Retina (tissue), 1 donor: ENCODE measurements around the gene ERC2.
"Not testable (repeated sequence)": the region's sequence is repeated elsewhere in the genome, so short reads cannot be mapped to it uniquely, and the experiment has no call there.

Experiments
- DNase-seq: peaks from one replicate; pipeline ENCODE4 v3.0.0-alpha.2; 2016

Gene ERC2

DNA sequence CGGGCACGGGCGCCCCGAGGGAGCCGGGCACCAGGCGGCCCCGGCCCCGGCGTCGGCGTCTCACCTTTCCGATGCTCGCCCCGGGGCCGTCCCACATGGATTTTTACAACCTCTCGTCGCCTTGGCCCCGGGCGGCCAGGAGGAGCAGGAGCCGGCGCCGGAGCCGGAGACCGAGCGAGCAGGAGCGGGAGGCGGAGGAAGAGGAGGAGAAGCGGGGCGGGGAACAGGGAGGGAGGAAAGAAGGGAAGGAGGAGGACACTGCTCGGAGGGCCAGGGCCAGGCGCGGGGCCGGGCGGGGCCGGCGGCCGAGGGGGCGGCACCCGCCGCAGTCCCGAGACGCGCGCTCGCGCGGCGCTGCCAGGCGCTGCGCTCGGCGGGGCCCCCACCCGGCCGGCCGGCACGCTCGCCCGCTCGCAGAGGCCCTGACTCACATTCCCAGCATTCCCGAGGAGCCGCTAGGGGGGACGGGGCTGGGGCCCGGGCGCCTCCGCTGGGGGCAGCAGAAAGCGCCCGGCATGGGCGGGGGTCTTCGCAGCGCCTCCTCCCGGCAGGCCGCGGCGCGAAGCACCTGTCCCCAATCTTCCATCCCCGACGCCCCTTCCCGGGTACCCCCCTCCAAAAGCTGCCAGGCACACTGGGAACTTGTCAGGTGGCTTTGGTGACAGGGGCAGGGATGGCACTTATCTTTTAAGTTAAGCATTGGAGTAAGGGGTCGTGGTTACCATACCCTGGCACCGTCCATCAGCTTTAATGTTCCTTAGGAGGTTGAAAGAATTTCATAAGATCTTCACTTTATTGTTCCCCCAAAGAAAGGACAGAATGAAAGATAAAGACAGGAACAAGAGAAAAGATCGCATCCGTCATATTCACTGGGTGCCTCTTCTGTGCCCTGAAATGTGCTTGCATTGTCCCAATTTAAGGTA lies at the start of gene ERC2:
TSS of gene ERC2 (minus strand) at position 284 of the 923 bp plus-strand sequence.
- peak; percentile 83 for DNase-seq

DNA sequence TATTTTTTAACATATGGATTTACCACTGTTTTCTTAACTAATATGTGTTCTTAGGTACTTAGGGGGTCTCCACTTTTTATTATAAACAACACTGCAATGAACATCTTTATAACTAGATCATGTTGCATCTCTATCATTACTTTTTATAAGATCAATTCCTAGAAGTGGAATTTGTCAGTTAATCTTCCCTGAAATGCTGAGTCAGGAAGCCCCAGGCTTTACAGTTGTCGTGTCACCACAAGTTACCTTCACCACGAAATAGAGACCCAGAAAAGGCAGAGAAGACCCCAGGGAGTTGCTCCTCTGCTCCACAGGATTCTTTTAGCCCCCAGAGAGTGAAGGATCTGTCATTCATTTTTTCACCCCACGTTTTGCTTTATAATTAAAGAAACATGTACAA lies 34.5 kb upstream of the ERC2 start:
- DNase-seq, result no peak

DNA sequence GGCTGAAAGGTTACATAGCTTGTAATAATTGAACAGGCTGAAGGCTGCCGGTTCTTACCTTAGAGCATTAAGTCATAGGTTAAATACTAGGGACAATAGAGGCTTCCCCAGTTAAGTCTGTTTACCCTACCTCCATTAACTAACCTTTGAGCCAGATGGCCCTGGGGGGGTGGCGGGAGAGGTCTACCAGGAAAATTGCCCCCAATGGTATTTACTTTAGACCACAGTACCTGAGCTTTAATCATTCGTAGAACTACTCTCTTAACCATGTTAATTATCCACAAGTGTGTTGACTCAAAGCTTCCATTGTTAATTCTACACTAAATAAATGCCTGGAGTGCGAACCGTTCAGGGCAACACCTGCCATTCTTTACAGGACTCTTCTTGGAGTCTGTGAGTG lies 28.1 kb upstream of the ERC2 start:
- DNase-seq, result not testable (repeated sequence)

DNA sequence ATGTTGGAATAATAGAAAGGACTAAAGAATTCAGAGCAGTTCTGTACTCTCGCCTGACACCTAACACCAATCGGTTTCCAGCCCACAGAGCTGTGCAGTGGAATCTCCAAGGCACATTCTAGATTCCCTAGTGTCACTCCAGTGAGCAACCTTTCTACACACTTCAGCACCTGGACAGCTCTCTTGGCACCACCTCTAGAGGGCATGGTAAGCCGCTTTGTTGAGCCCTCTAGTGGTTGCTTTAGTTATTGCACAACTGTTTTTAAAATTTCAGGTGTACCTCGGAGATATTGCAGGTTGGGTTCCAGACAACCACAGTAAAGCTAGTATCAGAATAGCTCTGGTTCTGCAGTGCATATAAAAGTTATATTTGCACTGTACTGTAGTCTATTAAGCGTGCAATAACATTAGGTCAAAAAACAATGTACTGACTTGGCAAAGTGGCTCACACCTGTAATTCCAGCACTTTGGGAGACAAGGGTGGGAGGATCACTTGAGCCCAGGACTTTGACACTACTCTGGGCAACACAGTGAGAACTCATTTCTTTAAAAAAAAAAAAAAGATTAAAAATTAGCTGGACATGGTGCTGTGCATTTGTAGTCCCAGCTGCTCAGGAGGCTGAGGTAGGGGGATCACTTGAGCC lies 26.5 kb upstream of the ERC2 start:
- DNase-seq, result peak; percentile 61

DNA sequence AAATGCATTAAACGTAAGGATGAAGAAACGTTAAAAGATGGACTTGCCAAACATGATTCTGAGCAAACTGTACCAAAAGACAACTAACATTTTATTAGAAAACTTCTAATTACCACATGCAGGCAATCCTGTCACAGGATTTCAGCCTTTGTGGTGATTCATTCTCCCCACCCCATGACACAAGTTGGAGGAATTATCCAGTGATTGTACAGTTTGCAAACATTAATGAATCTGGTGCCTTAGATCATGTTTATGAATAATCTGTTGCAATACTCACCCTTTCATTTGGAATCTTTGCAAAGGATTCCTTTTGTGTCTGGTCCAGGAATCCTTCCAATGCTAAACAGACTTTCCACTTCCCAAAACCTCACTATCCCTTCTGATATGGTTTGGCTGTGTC lies 23.3 kb upstream of the ERC2 start:
- DNase-seq, result no peak

DNA sequence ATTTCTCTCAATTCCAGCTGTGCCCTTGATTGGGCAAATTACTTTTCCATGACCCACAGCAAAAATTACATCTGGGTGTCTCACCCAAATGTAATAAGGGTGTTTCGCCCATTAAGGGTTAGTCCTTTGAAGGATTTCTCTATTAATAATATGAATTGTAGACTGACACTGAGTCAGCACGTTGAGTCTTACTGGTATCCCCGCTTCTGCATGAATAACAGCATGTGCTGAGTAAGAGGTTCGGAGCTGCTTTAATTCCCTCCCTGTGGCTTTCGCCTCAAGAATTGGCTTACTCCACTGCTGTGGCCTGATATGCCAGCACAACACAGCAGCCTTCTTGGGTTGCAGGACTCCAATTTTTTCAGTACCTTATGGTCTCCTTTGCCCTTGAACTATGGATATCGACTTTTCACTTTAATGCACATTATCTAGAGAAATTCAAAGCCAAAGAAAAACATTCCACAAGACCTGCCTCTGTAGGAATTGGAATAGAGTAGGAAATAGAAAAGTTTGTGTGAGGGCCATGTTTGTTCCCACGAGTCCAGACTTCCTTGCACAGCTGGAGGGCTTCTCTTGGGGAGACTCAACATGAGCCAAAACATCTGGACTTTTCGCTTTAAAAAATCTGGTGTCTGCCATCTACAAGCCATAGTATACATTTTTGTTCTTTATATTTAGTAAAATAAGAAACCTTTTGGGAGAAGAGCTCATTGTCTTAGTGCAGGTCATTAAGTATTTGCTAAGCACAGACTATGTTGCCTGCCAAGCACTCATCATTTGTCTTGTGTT lies 20.7 kb upstream of the ERC2 start:
- no peak for DNase-seq

DNA sequence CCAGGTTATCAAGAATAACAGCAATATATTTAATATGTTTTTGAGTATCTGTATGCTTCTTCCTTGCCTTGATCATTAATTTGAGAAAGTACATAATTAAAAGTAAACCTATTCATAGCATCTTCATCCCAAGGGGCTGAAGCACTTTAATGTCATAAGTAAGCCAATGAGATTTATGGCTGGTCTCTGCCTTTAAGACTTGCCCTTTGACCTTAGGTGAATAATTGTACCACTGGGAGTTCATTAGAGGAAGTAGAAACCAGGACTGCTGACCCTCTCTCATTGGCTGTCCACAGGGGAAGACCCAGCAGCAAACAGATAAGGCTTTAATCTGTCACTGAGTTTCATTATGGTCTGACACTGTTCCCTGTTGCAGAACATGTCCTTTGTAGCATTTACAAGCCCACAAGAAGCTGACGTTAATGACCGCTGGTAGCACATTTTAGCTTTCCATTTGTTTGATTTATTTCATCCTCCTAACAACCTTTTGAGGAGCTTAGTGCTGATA lies 16.3 kb upstream of the ERC2 start:
- DNase-seq, result no peak

DNA sequence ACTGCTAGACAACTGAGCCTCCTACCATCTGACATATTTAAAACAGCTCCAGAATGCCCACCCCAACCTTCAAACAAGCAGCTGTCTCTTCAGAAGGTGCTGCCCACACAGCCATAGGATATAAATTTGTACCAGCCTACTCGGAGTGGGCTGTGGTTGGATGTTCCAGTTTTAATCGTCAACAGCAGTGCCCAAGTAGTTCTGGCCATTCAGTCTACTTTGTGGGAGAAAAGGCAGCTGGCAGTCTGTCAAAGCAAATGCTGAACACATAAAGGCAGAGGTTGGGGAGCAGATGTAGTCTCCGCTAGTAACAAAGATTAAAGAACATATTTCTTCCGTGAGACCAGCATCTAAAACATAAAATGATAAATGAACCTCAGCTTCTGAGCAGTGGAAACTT lies 15.9 kb upstream of the ERC2 start:
- DNase-seq, result no peak

DNA sequence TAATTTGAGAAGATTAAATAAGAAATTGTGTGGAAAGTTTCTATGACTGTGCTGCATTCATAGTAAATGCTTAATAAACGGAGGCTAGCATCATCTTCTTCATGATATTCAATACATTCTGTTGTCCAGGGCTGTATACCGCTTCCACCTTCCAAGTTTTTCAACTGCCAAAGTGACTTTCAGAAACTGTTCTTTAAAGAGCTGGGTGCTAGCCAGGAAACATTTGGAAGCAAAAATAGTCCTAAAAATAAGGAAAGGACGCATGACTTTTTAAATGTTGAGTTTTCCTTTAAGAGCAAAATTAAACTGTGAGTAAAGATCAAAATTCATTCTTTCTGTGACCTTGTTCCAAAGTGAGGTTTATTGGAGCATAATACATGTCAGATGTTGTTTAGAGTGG lies 9.4 kb upstream of the ERC2 start:
- no peak for DNase-seq

DNA sequence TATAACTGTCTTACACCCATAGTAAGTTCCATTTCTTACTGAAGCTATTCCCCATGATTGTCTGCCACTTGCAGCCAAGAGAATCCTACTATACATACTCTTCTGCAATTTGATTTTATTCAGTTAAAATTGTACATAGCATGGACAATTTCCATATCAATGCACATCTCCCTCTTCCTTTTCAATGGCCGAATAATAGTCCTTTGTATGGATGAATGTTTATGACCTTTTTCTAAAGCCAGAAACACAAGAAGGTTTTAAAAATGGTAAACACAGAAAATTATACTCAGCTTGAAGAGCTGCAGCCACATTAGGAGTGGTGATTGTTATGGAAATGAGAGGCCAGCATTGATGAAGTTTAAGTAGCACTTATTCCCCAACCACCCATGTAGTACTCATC lies 8.5 kb upstream of the ERC2 start:
- DNase-seq, result no peak

DNA sequence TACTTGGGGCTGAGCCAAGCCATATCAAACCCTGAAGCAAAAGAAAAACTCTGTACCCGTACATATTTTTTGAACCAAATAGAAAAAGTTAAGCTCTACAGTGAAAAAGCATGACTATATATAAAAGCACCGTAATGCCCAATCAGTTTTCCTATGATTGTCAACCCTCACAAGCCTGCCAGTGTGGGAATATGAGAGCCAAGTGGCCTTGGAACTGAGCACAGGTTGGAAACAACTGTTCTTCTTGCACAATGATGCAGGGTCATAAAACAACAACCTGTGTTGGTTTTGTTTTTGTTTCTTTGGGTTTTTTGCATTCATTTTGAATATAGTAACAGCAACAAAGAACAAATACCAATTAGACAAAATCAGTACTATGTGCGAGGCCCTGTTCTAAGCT lies 3.5 kb upstream of the ERC2 start:
- DNase-seq, result no peak

DNA sequence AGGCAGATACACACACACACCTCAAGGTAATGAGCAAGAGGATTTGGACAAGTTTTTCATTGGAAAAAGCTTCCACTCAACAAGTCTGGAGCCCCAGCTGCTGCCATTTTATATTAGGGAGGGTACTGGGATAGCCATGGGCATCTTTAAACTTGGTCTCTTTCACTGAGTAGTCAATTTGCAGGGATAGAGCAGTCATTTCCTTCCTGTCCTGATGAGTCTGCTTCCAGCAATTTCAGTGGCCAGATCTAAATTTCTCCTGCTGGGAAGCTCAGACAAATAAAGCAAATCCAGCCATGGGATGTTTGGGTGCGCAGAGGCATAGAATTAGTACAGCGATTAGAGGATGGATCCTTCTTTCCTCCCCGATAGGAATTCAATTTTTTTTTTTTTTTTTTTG lies 874 bp upstream of the ERC2 start:
- DNase-seq, result no peak

DNA sequence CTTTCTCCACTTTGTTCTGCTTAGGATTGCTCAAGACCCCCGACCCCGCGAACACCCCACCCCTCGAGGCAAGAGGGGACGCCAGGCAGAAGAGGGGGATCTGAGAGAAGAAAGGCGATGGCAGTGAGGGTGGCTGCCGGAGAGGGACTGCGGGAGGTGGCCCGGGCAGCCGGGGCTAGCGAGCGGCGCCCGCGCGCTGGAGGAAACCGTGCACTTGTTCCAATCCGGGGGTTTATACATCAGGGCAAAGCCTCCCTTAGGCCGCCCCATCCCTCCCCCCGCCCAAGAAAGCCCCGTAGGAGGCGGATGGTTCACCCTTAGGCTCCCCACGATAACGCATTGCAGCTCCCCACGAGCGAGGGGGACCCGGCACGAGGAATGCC lies 475 bp downstream of the ERC2 start:
- DNase-seq, result no peak

DNA sequence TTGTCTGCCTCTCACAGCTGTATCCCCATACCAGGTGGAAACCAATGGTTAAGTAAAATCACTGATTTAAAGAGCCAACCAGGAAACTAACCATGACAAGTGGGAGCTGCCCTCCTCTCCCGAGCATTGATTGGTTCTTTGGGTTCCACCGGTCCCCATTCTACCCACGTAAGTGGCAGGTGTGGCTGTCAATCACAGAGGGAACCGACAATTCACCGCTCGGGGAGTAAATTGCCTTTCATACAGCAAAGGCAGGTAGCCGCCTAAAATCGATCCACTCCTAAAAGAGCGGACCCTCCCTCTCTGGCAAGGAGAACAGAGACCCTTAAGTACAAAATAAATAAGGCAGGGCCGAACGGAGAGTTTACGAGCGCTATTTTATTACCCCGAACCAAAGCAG lies 1.2 kb downstream of the ERC2 start:
- peak; percentile 90 for DNase-seq

DNA sequence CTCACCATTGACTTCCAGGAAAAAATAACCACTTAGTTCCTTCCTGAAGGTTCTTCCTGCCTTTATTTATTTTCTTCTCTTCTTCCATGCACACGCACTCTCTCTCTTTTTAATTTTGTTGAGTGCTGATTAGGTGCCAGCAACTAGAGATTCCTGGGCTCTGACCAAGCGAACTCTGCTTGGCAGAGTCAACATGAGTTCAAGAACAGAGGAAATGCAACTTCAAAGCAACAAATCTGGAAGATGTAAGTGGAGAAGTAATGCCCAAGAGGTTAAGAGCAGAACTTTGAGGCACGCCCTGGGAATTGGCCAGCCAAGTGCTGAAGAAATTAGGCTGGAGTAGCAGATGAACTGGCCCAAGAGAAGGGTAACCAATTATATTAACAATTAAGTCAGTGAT lies 8.5 kb downstream of the ERC2 start:
- no peak for DNase-seq

DNA sequence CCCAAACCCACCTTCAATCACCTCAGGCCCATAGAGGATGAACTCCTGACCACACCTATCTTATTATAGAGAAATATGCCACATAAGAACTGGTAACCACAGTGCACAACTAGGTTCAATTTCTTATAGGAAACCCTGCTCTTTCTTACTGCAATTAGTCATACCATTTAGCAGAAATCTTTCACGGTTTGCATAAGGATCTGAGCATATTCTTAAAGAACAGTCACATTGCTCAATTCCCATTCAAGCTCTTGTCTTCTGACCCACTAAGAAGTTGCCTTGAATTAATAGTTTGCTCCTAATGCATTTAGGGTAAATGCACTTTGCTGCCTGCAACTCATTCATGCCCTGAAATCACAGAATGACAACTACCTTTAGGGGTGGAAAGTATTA lies 9.2 kb downstream of the ERC2 start:
- DNase-seq, result no peak

DNA sequence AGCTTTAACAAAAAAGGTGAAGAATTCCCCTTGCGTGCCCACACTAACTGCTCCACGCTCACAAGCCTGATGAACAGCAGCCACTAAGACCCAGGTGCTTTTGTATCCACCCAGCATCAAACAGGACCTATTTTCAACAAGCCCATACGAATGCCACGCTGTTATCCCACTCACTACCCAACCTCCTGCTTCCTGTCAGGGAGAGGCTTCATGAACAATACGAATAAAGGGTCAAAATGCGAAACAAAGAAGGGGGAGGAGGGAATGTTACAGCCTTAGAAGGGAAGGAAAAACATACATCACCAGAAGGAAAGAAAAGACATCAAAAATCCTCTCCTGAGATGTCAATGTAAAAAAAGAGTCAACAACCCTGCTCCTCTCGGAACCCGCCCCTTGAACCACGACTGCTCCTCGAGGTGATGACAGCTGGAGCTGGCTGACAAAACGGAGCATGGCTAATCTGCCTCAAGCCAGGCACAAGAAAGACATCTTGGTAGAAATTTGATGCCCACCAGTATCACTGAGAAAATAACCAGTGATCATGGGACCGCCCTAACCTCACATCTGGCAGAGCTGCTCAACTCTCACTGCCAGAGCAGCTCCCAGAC lies 9.7 kb downstream of the ERC2 start:
- peak; percentile 9 for DNase-seq

DNA sequence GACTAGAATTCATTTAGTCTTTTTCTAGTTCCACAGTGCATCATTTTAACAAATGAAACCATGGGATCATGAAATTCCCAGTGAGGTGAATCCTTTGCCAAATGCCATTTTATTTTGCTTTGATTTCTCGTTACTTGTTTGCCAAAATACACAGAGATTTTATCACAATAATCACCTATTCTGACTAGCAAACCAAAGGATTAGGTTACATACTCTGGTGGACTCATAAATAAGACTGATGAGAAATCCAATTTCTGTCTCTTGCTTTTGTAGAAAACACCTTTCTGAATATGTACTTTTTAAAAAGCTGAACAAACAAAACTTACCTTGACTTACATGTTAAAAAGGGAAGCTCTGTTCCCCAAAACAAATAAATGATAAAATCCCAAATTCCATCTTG lies 12.2 kb downstream of the ERC2 start:
- no peak for DNase-seq

DNA sequence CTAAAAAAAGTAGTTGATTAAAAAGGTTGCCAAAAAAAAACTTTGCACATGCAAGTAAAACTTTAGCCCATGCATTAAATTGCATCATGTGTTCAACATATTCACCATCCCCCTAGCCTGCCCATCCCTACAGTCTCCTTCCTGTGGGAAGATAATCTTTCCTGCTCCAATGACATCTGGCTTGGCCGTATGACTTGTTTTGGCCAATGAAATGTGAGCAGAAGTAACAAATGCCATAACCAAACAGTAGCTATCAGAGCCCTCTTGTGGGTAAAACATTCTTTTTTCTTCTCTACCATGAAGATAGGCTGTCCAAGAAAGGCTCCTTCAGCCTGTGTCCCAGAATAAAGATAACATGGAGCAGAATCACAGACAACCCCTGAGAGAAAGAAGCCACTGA lies 15.3 kb downstream of the ERC2 start:
- no peak for DNase-seq

DNA sequence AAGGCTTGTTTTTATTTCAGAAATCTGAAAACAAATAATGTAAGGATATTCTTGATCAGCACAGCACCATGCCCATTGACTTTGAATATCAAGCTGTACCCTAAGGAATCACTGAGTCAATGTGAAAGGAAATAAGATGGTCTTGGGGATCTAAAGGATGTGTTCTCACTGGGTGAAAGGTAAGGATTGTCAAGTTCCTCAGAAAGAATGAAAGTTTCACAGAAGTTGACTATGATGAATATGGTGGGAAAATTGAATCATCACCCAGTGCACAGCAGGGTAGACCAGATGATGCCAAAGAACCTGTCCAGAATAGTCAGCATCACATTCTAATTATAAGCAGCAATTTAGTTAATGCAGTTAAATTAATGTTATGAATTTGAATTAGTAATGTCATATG lies 16.2 kb downstream of the ERC2 start:
- no peak for DNase-seq

DNA sequence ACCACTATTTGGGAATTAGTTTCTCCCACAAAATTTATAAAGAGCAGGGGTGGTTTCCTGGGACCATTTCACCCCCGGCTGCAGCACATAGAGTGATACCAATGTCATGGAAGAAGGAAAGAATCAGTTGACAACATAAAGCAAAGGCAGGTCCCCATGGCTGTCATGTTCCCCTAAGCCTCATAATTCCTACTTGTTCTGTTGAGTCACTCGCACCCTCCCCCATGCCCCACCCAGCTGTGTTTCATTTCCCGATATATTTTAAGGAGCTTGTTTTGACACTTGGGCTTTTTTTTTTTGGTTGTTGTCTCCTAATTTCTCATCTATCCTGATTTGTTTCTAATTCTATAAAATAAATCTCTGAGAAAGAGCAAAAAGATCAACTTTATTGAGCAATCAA lies 24.9 kb downstream of the ERC2 start:
- DNase-seq, result no peak

DNA sequence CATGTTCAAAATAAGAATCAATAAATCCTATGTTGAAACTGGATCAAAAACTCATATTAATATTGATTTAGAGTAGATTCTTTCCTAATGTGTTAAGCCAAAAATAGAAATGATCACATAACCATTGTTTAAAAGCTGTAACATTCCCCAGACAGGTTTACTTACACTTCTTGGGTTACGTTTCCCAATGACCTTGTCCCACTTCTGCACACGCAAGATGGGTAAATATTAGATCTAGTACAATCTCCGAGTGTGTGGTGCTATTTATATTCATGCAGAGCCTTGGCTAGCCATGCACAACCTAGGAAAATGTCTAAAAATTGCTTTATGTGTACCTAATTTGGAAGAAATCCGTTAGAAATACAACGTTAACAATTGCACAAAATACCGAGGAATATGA lies 39.6 kb downstream of the ERC2 start:
- DNase-seq, result no peak

DNA sequence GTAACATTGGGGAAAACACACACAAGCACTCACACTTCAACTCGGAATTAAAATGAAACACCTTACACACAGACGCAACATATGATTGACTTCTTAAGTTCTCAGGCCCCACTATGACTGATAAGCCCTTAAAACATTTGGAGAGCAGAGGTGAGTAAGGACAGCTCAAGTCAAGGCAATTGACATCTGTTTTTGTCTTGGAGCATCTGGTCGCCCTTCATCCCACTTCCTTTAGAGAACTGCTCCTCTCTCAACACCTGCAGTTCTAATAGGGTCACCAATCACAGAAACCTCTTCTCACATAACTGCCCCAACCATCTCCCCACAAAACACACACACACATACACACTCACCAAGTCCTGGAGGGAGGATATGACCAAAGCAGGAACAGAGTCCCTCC lies 43.4 kb downstream of the ERC2 start:
- no peak for DNase-seq
